Superior temporal gyrus (tissue), 1 donor: Measurements from ENCODE around the gene DOCK2.
"Not testable (repeated sequence)": the region's sequence is repeated elsewhere in the genome, so short reads cannot be mapped to it uniquely, and the experiment has no call there.

Source experiments
- DNase-seq: peaks from one replicate; pipeline ENCODE4 v3.0.0-alpha.2; 2016; ENCODE audit errors: extremely low spot score

The DOCK2 gene

DNA sequence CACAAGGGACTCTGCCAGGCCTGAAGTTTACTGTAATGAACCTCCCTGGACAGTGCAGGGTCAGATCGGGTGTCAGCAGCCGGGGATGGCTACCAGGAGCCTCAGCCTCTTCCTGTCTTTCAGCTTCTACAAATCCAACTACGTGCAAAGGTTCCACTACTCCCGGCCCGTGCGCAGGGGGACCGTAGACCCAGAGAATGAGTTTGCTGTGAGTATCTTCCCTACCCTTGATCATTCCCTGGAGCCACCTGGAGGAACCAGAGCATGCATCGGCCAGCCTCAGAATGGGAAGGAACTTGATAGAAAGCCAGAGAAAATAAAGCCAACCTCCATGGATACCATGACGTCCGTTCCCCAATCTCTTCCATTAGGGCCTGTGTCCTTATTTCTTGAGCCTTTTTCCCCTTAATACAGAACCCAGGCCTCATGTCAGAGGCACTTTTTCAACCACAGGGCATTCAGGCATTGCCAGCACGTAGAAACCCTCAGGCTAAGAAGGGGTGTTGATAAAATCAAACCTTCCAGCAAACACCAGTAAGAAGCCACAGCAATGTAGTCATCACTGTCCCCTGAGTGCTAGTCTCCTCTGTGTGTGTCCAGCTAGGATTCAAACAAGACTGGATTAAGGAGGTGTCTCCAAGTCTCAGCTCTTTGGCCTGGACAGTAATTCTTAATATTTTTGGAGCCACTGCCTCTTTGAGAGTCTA lies 419.6 kb downstream of the DOCK2 start:
- DNase-seq = no peak

DNA sequence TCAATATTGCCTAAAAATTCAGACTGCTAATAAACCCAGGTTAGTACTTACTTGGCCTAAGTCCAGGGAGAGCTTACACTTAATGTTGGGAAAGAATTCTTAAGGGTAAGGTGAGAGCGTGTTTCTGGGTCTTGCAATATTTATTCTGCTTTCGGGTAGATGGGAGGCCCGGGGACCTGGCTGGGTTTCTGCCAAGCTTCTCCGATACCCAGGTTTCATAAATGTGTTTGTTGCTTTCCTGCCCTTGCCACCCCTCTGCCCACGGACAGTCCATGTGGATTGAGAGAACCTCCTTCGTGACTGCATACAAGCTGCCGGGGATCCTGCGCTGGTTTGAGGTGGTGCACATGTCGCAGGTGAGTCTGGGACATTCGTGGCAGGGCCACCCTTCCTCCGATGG lies 420.2 kb downstream of the DOCK2 start:
- no peak for DNase-seq

DNA sequence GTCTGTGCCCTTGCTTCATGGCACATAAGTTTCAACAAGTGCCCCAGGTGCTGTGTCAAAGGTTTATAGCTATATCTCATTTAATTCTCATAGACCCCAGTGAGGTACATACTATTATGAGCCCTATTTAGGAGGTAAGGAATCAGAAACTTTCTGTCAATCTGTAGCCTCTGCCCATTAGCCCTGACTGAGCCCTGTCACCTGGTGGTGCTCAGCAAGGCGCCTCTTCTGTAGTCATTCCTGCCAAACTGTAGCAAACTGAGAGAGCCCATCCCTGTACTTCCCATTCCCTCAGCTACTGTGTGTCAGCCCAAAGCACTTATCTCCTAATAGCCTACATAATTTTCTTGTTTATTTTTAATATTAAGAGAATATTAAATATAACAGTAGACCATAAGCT lies 422.1 kb downstream of the DOCK2 start:
- no peak for DNase-seq

DNA sequence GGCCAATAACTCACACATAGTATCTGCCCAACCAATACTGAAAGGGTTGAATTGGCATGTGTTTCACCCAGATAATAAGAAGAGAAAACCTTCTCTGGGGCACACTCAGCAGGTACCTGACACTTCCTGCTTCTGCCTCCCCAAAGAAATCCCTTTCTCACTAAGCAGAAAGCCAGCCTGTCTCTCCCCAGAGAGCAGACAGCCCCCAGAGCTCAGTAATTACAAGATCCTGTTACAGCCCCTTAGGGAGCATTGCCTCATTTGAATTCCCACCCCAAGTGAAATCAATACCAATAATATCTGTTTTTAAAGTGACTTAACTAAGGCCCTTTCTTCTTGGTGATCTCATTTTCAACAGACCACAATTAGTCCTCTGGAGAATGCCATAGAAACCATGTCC lies 430.1 kb downstream of the DOCK2 start:
- DNase-seq = no peak

DNA sequence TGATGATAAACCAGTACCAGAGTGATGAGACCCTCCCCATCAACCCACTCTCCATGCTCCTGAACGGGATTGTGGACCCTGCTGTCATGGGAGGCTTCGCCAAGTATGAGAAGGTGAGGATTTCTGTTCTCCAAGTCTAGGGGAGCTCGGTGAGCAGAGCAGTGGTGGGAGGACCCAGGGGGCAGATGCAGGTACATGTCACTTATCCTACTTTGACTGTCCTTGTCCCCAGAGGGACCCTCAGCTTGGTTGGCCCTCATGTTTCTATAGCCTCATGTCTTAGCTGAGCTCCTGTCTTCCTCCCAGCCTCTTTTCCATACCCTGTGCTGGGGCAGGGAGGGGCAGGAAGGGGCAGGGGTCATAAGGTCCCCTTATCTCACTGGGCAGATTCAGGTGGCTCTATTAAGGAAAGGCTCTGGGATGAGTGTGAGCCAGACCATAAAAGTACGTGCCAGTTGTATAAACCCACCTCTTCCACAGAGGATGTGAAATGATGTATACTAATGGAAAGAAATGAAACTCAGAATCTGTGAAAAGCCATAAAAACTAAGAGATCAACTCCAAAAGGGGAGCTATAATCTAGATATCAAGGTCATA lies 430.6 kb downstream of the DOCK2 start:
- no peak for DNase-seq

DNA sequence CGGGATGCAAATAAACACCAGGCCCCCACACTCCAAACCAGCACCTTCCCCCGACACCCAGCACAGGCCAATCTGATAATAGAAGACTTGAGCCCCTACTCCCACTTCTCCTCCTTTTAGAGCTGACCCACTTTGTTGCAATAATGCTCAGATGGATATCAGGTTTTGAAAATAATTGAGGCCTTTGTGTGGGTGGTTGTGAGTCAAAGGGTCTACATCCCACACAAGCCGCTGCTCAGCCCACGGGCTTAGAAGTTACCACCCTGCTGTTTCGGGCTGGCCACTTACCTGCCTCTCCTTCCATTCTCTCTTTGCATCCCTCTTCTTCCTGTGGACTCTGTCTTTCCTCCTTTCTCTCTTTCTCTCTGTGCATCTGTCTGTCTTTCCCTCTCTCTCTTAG lies 432.4 kb downstream of the DOCK2 start:
- DNase-seq = no peak

DNA sequence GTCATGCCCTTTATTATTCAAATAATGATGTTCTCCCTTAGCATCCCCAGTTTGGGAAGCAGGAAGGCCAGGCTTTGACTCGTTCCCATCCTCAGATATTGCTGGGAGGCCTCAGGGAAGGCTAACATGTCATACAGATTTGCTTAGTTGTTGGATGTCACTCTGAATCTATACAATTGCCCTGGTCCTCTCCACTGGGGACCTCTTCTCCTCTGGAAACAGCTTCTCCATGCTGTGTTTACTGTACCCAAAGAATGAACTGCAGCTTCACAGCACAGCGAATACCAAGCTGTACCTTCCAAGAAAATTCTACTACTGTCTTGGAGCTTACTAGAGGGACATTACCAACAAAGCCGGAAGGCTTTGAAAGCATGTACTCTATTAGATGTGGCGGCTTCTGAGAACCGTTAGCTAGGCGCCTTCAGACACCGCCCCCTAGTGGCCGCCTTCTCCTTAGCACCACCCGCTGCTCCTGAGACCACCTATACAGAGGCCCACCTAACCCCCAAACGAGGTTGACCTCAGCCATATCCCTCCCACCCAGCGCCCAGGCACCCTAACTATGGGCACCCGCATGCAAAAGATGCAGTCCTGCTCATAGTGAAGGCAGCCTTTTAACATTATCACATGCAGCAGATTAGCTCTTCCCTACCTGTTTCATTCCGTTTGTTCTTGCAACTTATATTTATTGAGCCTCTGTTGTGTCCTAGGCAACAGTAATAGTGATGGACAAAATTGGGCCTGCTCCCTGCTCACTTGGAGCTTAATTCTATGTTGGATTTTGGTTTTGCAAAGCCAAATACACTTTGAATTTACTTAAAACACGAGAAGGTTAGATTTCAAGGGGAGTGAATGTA lies 433.7 kb downstream of the DOCK2 start:
- DNase-seq = peak; percentile 65

DNA sequence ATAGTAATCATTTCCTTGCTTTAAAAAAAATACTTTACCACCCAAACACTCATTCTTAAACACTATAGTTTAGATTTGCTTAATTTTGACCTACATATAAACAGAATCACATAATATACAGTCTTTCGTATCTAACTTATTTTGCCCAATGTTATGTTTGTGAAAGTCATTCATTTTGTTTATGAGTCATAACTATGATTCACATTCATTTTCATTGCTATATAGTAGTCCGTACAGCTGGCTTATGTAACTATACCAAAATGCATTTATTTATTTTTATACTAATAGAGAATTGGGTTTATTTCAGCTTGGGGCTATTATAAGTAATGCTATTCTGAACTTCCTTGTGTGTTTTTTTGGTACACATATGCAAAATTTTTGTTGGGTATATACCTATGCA lies 434.7 kb downstream of the DOCK2 start:
- no peak for DNase-seq

DNA sequence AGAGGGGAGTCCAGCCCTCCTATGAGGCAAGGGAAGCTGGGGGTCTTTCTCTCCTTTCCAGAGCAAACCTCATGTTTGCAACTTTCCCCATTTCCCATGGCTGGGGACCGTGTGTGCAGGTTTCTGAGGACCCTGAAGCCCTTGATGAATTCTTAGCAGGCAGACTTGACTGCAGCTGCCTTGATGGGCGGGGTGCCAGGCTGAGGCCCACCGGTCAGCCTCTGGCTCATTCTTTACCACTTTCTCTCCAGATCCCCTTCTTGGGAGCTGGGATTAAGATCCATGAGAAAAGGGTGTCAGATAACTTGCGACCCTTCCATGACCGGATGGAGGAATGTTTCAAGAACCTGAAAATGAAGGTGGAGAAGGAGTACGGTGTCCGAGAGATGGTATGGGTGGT lies 438.6 kb downstream of the DOCK2 start:
- DNase-seq = no peak

DNA sequence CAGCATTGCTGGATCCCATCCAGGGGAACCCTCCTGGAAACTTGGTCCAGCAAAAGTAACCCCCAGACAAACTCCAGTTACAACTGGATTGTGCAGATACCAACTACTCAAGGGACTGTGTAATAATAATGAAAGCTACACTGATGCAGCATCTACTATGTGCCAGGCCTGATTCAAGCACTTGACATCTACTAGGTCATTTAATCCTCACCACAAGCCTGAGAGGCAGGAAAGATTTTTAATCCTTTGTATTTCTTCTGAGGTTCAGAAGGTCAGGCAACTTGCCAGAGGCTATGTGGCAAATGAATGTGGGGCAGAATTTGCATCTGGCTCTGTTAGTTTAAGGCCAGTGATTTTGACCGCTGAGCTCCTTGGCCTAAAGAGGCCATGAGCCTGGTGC lies 439.1 kb downstream of the DOCK2 start:
- no peak for DNase-seq

DNA sequence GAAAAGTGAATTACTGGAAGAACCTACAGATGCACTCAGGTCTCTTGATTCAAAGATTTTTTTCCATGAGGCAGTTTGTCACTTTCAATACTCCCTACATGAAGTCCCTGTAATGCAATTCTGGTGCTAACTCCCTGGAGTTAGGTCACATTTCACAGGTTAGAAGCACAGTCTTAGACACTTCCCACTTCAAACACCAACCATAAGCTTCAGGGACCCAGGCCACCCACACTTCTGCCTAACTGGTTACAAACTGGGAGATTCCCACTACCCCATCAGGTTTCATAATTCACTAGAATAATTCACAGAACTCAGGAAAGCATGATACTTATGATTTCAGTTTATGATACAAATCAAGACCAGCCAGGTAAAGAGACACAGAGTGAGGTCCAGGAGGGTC lies 439.7 kb downstream of the DOCK2 start:
- no peak for DNase-seq

DNA sequence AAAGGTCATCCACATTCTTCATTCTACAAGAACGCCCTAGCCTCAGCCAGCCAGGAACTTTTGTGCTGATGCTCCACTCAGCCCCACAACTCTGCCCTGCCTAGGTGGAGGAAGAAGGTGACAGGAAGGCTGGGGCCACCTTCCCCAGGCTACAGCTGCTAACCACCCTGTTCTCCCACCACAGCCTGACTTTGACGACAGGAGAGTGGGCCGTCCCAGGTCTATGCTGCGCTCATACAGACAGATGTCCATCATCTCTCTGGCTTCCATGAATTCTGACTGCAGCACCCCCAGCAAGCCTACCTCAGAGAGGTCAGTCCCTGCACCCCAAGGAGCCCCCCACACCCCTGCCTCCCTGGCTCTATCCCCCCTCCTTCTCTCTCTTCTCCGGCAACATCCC lies 440.5 kb downstream of the DOCK2 start:
- DNase-seq = no peak

DNA sequence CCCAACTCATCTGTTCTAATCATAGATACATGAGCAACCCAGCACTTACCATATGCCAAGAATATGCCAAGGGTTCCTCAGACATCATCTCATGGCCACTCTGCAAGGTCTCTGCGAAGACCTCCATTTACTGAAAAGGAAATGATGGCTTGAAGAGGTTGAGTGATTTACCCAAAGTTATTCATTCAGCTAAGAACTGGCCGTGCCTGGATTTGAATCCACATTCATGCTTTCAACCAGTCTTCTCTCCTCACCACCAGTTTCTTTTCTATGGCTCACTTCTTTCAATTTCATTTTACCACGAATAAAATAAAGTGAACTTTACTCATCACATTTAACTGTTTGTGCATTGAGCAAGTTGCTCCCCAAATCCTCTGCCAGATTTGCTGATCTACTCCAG lies 441.4 kb downstream of the DOCK2 start:
- DNase-seq = no peak

DNA sequence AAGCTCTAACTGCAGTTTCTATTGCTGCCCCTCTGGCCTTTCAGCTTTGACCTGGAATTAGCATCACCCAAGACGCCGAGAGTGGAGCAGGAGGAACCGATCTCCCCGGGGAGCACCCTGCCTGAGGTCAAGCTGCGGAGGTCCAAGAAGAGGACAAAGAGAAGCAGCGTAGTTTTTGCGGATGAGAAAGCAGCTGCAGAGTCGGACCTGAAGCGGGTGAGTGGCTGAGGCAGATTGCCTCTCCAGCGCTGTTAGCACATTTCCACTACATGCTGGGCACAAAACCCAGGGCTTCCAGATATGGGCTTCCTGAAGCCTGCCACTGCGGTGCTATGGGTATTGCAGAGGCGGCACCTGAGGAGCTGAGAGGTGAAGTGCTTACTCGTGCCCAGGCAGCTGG lies 441.9 kb downstream of the DOCK2 start:
- DNase-seq = no peak

DNA sequence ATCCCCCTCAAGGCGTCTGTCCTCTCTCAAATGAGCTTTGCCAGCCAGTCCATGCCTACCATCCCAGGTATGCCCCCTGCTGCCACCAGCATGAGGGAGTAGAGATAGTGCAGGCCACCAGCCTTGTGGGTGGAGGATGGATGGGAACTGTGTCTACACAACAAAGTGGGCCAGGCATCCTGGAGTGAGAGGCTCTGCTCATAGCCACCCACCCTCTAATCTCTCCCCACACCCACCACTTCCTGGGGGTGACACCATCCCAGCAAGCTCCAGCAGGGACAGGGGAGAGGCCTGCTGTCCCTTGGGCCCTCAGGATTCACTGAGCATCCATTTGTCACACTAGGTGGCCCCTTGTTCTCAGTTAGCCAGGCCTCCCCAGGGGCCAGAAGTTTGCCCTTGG lies 443.1 kb downstream of the DOCK2 start:
- no peak for DNase-seq

DNA sequence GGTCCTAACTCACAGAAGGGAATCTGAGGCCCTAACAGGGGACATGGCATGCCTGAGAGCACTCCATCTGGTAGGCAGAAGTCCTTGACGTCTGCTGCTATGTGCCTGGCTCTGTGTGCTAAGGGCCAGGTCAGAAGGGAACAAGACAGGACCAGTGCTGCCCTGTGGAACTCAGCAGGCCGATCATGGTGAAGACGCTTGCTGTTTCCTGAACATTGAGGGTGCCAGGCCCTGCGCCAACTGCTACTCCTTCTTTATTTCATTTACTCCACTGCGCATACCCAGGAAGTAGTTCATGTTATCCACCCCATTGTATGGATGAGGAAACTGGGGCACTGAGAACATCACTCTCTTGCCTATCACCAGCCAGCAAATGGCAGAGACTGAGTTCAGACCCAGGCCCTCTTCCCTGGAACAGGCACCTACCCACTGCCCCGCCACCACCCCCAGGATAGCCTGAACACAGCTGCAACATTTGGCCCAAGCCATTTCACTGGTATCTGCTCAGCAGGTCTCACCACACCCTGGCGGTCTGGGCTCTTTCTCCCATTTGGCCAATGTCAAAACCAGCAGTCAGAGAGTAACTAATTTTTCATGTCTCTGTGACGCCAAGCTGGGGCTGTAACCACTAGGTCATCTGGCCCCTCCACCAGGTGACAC lies 443.8 kb downstream of the DOCK2 start:
- DNase-seq = no peak

DNA sequence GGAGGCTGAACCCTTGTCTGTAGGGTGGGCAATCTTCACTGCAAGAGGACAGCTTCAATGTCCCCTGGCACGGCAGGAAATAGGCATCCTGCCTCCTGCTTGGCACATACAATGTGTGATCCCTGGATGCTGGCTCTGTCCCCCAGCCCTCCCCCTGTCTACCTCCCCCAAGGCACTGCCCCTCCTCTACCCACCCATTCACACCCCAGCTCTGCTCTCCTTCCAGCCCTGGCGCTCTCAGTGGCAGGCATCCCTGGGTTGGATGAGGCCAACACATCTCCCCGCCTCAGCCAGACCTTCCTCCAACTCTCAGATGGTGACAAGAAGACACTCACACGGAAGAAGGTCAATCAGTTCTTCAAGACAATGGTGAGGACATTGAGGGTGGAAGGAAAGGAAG lies 444.5 kb downstream of the DOCK2 start:
- DNase-seq = no peak

DNA sequence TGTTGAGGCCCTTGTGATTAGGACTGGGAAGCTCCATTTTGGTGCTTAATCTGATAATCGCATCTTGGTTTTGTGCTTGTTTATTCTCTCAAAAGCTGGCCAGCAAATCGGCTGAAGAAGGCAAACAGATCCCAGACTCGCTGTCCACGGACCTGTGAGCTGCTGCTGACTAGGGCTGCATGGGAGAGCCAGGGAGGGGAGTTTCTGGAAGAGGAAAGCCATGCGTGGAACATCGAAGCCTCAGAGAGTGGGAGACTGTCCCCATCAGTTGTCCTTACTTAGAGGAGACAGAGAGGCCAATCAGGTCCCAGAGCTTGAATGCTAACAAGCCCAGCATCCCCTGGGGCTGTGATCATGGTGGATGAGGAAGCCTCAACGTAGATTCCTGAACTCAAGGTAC lies 445.6 kb downstream of the DOCK2 start:
- DNase-seq = no peak

DNA sequence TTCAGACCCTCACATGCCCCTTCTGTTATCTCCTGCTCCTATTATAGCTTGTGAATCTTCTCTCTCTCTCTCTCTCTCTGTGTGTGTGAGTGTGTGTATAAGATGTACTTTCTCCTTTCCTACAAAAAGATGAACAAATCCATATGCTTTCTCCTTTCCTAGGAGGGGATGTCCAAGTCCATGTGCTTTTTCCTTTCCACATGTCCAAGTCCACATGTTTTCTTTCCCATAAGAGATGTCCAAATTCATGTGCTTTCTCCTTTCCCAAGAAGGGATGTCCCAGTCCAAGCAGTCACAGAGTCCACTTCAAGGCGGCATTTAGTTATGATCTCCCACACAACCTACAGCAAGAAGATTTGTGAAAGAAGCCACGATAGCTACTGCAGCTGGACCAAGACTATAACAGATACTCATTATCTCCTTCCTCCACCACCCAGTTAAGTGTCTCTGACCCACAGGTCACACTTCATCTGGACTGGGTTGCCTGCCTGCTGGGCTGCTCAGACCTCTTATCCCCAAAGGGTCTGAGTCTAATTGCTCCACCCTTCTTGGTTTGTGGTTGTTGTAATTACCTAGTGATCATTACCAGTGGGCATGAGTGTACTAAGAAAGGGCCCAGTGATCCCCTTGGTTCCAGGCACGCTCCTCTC lies 450.2 kb downstream of the DOCK2 start:
- no peak for DNase-seq

DNA sequence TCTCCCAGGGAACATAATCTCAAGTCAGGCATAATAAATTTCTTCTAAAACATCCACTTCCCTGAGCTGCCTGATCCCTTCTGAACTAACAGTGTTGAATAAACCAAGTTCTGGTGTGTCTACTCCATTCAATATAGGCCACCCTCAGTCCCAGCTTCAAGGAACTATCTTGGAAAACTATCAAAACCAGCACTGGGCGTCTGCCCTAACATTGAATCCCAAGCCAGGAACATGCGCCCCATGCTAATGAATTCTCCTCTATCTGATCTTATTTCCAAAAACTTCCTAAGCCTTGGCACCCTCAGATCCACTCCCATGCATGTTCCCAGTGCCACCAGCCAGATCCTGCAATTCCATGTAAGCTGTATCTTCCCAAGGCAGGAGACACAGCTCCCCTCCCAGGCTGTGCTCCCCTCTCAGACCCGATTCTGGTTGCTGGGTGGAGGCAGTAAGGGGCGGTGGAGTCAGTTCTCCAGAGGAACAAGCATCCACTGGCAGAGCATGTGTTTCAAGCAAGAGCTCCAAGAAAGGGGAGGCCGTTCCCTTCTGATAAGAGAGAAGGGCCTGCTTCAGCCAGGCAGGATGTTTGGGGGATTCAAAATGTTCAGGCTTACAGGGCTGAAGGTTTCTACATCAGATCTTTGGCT lies 455.5 kb downstream of the DOCK2 start:
- no peak for DNase-seq

DNA sequence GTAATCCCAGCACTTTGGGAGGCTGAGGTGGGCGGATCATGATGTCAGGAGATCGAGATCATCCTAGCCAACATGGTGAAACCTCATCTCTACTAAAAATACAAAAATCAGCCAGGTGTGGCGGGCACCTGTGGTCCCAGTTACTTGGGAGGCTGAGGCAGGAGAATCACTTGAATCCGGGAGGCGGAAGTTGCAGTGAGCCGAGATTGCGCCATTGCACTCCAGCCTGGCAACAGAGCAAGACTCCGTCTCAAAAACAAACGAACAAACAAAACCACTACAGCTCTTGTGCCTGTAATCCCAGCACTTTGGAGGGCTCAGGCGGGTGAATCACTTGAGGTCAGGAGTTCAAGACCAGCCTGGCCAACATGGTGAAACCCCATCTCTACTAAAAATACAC lies 457.3 kb downstream of the DOCK2 start:
- not testable (repeated sequence) for DNase-seq
